HFFc6 (cell line): Measurements from ENCODE around the gene TRAF1. TPM values are rescaled to one million over a fixed set of nuclear protein-coding genes. Genes with fewer than 3 reads are reported as not detected.

Source experiments
- DNase-seq: peaks from one replicate; pipeline ENCODE4 v3.0.0-alpha.2; 2018
- H3K27ac Mint-ChIP-seq: 2 replicates; pipeline ENCODE4 v1.8.0; 2020; ENCODE audit warnings: mild to moderate bottlenecking, mixed read lengths
- H3K27me3 Mint-ChIP-seq: 2 replicates; pipeline ENCODE4 v1.8.0; 2021; ENCODE audit warnings: mild to moderate bottlenecking, moderate library complexity, mixed read lengths; ENCODE audit not compliant: insufficient read depth
- H3K36me3 Mint-ChIP-seq: 2 replicates; pipeline ENCODE4 v1.8.0; 2021; ENCODE audit warnings: low read depth, mixed read lengths
- H3K4me1 Mint-ChIP-seq: 2 replicates; pipeline ENCODE4 v1.8.0; 2020; ENCODE audit warnings: low read depth, mixed read lengths
- H3K4me3 Mint-ChIP-seq: 2 replicates; pipeline ENCODE4 v1.8.0; 2020; ENCODE audit warnings: mild to moderate bottlenecking, moderate library complexity, mixed read lengths
- H3K9me3 Mint-ChIP-seq: 2 replicates; pipeline ENCODE4 v1.8.0; 2020; ENCODE audit warnings: mild to moderate bottlenecking, mixed read lengths
- CTCF ChIP-seq: fragments of 200-600 bp; sonication (generic); IDR thresholded peaks from 2 replicates; pipeline ENCODE4 v1.5.0; 2021; ENCODE audit warnings: antibody characterized with exemption, mild to moderate bottlenecking
- total RNA-seq, 6 experiments: library from RNA; stranded (reverse); fragmentation: NEBNext Ultra II Directional; extraction: Animal tissue kit (Norgen Biotek cat#: 25700); gene quantifications; 2 replicates in 1 of 6; 3 replicates in 5 of 6; pipeline ENCODE4 v1.2.3, GENCODE V29; 2021

The TRAF1 gene
- total RNA-seq, 6 experiments from 2014 or later, result 0.54 to 1.0 (median 0.87) TPM

GRCh38 chr9:120946259-120946658, 19.7 kb upstream of the TRAF1 start:
- no peak for TF ChIP-seq CTCF
- Mint-ChIP-seq H3K9me3 (no peaks in the 10 kb centered on the region), H3K4me3 (no peak overlapping the region), H3K4me1 (peaks cover 19% of the 10 kb centered on the region), H3K27ac (no peak overlapping the region), H3K27me3 (peaks cover 3% of the 10 kb centered on the region; the same call in 1 of the 2 replicates), H3K36me3 (no peaks in the 10 kb centered on the region)
- DNase-seq, result peak; percentile 46

GRCh38 chr9:120944948-120945347, 18.4 kb upstream of the TRAF1 start:
- DNase-seq, result no peak
- no peak overlapping the region for H3K27ac Mint-ChIP-seq
- H3K27me3 Mint-ChIP-seq, result peaks cover 5% of the 10 kb centered on the region; the same call in 1 of the 2 replicates
- H3K4me3 Mint-ChIP-seq, result no peak overlapping the region
- no peak for TF ChIP-seq CTCF
- peaks cover 20% of the 10 kb centered on the region for H3K4me1 Mint-ChIP-seq
- H3K9me3 Mint-ChIP-seq, result no peaks in the 10 kb centered on the region
- H3K36me3 Mint-ChIP-seq, result no peaks in the 10 kb centered on the region

- Mint-ChIP-seq H3K4me3 (no peak overlapping the region), H3K27ac (no peak overlapping the region)
These were observed 17.8 kb upstream of the TRAF1 start for GRCh38 chr9:120944434-120944843.

GRCh38 chr9:120942186-120943001, 15.8 kb upstream of the TRAF1 start:
- DNase-seq, result no peak
- H3K27ac Mint-ChIP-seq, result no peak overlapping the region
- H3K9me3 Mint-ChIP-seq, result no peaks in the 10 kb centered on the region
- H3K36me3 Mint-ChIP-seq, result no peaks in the 10 kb centered on the region
- peaks cover 33% of the 10 kb centered on the region for H3K4me1 Mint-ChIP-seq
- H3K4me3 Mint-ChIP-seq, result no peak overlapping the region
- TF ChIP-seq CTCF, result no peak
- peaks cover 5% of the 10 kb centered on the region; the same call in 1 of the 2 replicates for H3K27me3 Mint-ChIP-seq

More at GRCh38 chr9:120944434-120944843, 17.8 kb upstream of the TRAF1 start:
- Mint-ChIP-seq H3K9me3 (no peaks in the 10 kb centered on the region), H3K36me3 (no peaks in the 10 kb centered on the region), H3K27me3 (peaks cover 5% of the 10 kb centered on the region; the same call in 1 of the 2 replicates), H3K4me1 (peaks cover 20% of the 10 kb centered on the region)
- TF ChIP-seq CTCF, result no peak
- no peak for DNase-seq

- H3K4me1 Mint-ChIP-seq, result peaks cover 44% of the 10 kb centered on the region
These were observed 14.6 kb upstream of the TRAF1 start for GRCh38 chr9:120941046-120941770.

More at GRCh38 chr9:120941046-120941770, 14.6 kb upstream of the TRAF1 start:
- Mint-ChIP-seq H3K4me3 (peak overlapping the region; percentile 0; the same call in 1 of the 2 replicates), H3K27me3 (peaks cover 5% of the 10 kb centered on the region; the same call in 1 of the 2 replicates), H3K36me3 (no peaks in the 10 kb centered on the region), H3K9me3 (no peaks in the 10 kb centered on the region), H3K27ac (no peak overlapping the region)
- TF ChIP-seq CTCF, result no peak
- no peak for DNase-seq
